ENCODE measurements around the gene AOPEP.
"Not testable (repeated sequence)": the region's sequence is repeated elsewhere in the genome, so short reads cannot be mapped to it uniquely, and the experiment has no call there.

AOPEP gene

DNA sequence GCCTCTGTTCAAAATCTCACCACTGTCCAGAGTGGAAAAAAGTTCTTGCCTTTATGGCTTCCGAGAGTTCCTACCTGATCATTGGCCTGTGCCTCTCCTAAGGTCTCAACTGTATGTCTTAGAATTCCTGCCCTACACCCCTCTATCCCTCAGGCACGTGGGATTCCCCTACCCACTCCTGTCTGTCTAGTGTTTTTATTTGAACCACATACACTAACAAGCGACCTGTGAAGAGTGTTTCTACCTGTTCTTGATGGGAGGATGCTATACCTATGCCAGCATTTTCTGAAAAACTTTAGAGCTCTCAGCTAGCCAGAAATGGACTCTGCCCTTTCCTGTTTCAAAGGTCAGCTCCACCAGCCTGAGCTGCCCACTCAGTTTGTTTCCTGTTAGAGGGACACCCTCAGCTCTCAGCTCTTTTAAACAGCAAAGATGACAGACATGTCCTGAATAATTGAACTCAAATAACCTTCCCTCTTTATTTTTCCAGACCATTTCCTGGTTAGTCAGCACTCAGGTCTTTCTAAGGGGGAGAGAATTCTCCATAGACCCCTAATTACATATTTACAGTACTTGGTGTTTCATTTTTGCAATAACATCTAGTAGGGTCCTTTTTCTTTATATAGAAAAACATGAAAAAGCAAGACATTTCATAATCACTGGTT lies 214.8 kb downstream of the AOPEP start:
- DNase-seq = peak; percentile 89

DNA sequence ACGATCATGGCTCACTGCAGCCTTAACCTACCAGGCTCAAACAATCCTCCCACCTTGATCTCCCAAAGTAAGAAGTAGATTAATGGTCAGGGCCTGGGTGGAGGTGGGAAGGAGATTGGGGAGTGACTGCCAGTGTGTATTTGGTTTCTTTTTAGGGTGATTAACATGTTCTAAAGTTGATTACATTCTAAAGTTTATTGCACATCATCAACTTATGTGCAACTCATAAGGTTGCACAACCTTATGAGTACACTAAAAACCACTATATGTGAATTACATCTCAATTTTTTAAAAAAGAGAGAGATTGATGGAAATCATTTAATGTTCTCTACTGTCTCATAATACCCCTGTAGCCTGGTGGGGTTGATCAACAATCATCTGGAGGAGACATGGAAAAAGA lies 218.1 kb downstream of the AOPEP start:
- no peak for DNase-seq

DNA sequence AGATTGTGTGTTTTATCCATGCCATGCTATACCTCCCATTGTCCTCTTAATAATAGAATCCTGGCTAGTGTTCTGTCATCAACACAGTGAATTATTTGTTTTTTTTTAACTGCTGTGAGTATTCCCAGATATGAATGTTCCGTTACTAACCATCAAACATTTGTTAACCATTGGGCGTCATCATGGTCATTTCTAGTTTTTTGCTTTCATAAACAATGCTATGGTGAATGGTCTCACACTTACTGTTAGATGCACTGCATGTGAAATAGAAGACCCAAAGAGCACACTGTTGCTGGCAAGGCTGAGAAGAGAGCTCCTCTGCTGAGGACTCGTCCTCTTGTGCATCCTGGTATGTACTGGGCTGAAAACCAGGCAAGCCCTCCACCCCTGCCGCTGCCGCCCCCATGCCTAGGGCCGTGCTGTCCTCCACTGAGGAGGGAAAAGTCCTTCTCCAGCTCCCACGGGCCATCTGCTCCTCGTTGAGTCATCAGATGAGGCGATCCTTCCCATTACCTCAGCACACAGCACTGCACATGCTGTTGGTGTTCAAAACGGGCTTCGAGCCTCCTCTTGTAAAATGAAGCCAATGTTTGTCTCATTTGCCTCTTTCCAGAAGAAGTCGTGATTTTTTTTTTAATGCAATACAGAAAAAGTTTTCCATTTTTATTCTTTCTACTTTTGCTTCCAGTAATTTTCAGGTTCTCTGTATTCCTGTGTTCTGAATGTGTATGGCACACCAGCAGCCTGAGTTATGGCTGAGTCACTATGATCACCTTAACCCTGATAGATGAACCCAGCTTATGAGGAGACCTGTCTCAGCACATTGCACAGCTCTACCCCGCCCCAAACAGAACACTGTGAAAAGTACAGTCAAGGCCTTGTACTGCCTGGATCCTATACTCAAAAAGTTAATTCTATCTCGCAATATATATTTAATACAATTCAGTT lies 219.0 kb downstream of the AOPEP start:
- peak; percentile 83 for DNase-seq

DNA sequence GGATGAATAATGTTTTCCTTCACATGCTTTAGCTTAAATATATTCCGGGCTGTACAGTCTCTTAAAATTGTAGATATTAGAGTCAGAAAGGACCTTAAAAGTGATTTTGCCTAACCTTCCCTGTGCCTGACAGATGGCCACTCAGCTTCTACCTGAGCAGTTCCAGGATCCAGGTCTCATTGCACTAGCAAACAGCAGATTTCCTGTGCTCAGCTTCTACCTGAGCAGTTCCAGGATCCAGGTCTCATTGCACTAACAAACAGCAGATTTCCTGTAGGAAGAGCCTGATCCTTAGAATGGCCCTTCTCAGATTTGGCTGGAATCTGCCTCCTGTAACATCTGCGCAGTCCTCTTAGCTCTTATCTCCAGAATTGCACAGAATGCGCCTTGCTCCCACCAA lies 219.8 kb downstream of the AOPEP start:
- peak; percentile 10 for DNase-seq

DNA sequence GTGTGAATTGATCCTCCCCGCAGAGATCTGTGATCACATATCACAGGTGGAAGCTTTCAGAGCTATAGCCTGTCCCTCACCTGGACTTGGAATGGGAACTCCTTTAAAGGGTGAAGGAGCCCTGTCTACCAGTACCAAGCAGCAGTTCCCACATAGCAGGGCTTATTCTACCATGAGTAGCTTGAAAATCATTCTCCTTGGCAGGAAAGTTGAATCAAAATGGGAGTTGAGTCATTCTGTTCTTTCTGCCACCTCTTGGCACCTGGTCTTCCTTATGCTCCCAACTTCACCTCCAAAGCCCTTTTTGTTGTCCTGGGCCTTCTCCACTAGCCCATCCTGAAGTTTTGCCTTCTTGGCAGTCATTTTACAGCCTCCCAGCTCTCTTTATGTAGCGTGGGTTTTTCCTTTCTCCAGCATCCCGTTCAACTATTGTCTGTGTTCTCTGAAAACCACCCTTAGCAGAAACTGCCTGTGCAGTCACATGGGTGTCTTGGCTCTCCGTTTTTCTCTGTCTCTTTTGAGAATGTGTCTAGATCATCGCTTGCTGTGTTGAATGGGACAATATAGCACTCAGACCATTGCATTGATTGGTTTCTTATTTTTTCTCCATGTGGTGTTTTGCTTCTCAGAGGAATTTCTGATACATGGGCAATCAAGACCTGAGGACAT lies 222.2 kb downstream of the AOPEP start:
- DNase-seq = no peak

DNA sequence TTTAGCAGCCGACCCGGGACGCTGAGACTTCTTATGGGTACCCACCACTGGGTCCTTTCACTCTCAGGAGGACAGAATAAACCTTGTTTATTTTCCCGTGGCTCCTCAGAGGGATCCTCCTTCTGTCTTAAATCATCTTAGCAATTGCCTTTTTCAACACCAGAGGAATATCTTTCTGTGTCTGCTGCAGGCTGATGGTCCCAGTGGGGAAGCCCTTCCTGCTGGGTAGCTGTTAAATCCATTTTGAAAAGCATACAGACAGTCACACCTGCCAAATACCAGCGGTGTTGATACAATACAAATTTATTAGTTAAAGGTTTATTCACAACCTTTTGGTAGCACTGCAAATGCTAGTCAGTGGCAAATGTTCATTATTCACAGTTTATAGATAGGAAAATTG lies 222.9 kb downstream of the AOPEP start:
- DNase-seq = no peak

DNA sequence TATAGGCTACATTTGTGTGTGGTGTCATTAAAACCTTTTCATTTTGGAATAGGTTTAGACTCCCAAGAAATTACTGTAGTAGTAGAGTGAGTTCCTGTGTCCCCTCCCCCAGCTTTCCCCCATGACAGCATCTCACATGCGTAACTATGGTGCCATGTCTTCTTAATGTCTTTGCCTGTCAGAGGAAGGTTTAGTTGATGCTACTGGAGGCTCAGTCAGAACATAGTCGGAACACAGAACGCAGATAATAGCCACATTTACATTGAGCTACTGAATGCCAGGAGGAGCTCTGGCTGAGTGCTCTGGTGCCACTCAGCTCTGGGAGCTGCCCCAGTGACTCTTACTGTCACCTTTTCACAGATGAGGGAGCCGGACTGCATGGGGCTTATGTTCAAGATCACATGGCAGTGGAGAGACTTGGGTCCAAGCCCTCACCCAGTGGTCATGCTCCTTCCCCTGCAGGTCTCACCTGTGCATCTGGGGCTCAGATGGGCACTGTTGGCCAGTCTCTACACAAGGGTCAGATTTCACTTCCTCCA lies 223.6 kb downstream of the AOPEP start:
- DNase-seq = no peak

DNA sequence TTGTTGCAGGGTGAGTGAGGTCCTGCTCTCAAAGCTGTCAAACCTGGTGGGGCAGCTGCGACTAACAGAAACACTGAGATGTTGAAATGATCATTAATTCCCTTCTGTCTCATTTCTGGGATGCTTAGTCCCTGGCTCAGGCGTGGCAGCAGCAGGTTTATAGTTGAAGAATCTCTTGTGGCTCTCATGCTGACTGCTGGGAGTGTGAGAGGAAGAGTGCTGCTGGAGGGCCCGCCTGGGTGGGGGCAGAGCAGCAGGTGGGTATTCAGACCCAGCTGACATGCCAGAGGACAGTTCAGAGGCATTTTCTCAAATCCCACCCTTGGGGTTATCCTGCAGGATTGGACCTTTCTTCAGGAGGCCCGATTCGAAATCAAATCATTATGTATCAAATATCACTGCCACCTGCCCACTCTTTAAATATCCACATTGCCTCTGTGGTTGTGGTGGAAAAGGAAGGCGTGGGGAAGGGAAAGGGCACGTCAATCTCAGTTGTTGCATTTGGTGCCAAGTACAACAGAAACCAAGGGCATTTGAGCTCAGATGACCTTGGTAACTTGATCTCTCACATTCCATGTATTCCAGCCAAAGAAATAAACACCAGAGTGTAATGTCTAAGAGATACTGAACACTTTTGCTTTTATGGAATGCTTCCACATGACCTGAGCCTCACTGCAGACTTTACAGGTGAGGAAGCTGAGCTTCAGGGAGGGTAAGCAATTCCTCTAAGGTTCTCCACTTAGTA lies 224.3 kb downstream of the AOPEP start:
- peak; percentile 75 for DNase-seq

DNA sequence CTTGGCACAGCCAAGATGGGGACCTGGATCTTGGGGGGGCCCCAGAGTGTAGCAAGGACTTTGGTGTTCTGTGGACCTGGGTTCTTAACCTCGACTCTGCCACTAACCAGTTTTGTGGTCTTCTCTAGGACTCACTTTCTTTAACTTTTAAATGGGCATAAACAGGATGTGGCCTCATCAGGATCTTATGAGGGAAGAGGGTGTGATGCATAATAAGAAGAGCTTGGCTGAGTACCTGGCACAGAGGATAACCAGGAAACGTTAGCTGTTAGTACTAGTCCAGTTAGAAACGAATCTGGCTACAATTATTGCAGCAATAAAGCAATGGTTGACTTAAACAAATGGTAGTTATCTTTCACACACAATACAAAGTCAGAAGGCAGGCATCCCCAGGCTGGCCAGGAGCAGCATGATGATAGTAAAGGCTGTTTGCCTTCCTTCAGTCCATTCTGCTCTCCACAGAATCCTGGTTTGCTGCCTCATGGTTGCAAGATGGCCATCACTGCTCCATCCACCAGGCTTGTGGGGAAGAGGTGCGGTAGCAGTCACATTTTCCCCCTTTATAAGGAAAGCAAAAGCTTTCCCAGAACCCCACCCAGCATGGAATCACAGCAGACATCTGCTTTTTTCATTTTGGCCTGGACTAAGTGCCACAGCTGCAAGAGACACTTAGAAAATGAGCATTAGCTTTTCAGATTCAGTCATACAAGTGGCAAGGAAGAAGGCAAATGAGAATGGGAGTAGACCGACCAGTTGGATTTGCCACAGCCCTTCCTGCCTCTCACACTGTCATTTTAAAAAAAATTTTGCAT lies 225.0 kb downstream of the AOPEP start:
- peak; percentile 23 for DNase-seq

DNA sequence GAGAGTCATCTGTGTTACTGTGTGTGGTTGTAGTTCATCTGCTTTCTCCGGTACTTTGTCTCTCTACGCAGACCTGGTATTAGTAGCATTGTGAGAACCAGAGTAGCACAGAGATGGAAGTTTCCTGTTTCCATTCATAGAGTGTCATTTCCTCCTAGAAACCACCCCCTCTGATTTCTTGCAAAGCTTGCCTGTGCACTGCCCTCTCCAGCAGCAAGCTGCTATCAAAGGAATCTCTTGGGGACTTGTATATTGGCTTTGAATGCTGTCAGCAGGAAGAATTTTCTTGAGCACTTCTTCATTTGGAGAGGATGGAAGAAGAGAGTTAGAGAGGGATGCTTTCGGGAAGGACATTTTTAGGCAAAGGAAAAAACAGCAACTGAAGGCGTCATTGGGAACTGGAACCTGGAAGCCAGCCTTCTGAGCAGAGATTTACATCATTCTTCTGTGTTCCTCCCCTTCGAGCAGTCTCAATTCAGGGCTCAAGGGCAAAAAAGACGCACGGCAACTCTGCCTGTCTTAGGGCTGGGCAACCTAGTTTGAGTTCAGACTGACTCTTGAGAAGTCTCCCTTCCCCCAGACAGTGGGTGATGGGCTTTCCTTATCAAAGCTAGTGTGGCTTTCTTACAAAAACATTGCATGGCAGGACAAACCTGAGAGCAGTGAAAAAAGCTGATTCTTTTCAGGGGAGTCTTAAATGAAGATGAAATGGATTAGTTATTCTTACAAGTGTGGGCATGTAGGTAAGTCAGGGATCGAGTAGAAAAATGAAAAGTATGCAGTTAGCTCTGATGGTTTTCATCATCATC lies 226.3 kb downstream of the AOPEP start:
- no peak for DNase-seq

DNA sequence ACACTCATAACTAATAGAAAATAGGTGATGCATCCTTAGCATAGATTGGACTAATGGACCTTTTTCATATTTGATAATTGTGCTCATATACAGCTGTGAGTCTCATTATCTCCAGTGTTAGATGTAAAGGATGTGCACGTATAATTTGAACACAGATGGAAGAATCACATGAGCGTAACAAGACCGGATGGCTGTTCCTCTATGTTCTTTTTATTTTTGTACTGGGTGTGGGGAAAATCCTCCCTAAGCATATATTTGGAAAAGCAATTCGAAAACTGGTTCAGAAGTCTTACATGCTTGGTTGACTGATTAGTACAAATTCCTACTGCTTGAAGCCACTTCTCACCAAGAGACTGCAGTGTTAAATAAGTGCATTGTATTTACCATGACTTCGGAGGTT lies 230.2 kb downstream of the AOPEP start:
- no peak for DNase-seq

DNA sequence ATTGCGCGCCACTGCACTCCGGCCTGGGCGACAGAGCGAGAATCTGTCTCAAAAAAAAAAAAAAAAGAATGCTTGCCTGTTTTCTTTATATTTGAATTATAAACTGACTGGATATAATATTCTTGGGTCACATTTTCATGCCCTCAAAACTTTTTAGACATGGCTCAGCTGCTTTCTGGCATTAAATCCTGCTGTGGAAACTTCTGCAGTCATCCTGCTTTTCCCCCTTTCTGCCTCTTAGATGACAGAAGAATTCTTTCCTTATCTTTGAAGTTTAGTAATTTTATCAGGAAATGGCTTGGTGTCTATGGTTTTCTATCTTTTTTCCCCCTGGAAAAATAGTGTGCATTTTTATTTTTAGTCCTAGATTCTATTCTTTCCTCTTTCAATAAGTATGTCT lies 234.5 kb downstream of the AOPEP start:
- no peak for DNase-seq

DNA sequence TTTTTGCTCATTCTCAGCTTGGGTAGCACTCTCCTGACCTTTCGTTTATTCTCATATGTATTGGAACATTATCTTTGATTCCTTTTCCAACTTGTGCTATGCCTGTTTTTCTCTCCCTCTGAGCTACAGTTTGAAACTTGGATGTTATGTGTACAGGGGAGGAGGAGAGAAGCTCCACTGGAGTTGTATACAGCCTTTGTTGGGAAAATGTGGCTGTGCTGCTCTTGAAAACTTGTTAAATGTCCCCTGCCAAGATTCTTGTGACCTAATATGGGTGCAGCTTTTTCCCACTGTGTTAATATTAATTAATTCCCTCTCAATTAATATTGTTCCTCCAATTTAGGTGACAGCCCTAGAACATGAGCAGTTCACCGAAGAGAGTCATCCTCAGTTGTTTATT lies 235.4 kb downstream of the AOPEP start:
- no peak for DNase-seq

DNA sequence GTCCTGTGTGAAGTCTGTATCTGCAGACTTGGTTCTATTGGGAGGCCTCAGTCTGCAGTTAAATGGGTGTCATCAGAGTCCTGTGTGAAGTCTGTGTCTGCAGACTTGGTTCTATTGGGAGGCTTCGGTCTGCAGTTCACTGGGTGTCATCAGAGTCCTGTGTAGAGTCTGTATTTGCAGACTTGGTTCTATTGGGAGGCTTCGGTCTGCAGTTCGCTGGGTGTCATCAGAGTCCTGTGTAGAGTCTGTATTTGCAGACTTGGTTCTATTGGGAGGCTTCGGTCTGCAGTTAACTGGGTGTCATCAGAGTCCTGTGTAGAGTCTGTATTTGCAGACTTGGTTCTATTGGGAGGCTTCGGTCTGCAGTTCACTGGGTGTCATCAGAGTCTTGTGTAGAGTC lies 239.1 kb downstream of the AOPEP start:
- DNase-seq = not testable (repeated sequence)

DNA sequence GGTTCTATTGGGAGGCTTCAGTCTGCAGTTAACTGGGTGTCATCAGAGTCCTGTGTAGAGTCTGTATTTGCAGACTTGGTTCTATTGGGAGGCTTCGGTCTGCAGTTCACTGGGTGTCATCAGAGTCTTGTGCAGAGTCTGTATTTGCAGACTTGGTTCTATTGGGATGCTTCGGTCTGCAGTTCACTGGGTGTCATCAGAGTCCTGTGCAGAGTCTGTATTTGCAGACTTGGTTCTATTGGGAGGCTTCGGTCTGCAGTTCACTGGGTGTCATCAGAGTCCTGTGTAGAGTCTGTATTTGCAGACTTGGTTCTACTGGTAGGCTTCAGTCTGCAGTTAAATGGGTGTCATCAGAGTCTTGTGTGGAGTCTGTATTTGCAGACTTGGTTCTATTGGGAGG lies 239.5 kb downstream of the AOPEP start:
- DNase-seq = not testable (repeated sequence)

DNA sequence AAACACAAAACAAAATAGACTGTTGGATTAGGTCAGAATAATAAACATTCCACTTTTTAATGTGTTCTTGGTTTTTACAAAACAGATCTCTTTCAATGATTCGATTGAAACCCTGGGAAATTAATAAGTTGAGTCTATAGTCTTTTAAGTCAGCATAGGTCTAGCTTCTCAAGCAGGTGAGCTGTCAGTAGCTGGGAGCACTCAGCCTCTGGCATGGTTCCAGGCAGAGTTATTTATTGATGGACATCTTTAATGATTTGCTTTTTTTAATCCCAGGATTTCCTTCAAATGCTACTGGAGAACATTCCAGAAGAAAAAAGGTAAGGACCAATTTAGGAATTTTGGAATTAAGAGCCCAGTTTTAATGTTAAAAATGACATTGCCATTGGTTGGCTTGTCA lies 241.0 kb downstream of the AOPEP start:
- DNase-seq = peak; percentile 55

DNA sequence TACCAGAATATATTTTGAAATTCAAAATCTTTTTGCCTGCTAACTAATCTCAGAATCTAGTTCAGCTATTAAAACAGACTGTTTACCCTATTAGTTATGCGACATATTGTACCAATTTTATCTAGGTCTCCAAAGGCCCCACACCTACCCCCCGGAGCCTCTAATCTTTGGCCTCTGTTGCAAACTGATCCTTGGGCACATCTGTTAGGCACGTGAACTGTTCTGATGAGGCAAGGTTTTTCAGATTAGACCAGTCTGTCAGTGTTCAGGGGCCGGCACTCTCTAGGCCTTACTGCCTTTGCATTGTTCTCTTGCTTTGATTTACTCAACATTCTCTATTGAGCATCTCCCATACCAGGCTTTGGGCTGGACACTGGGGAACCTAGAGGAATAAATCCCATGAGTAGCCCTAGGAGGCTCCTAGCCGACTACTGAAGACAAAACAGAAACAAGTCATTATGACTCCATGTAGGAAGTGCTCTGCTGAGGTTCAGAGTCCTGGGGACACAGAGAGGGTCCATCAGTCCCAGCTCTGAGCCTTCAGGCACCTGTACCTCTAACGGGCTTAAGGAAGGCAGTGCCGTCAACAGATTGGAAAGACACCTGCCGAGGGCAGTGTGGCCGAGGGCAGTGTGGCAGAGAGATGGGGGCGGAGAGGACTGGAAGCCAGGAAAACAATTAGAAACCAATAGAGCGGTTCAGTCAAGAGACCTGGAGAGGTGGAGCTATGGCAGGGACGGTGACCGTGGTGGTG lies 245.1 kb downstream of the AOPEP start:
- DNase-seq = peak; percentile 40

DNA sequence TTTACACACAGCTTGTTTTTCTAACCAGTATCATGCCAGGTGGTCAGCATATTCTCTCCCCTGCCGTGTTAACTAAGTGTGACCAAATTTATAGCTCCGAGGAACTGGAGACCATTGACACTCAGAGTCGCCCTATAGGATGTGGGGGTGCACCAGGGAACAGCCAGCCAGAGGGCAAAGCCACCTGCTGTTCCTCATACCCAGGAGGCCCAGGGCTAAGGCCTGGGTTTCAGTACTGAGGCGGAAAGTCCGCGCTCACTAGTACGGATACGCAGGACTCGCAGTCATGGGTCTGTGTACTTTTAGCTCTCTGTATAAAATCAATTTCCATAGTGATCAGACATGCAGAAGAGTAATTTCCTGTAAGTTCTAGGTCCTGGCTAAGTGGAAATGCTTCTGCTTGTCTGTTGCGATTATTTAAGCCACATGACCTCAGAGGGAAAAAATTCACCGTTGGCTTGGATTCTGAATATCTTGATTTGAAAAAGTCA lies 247.0 kb downstream of the AOPEP start:
- DNase-seq = no peak

DNA sequence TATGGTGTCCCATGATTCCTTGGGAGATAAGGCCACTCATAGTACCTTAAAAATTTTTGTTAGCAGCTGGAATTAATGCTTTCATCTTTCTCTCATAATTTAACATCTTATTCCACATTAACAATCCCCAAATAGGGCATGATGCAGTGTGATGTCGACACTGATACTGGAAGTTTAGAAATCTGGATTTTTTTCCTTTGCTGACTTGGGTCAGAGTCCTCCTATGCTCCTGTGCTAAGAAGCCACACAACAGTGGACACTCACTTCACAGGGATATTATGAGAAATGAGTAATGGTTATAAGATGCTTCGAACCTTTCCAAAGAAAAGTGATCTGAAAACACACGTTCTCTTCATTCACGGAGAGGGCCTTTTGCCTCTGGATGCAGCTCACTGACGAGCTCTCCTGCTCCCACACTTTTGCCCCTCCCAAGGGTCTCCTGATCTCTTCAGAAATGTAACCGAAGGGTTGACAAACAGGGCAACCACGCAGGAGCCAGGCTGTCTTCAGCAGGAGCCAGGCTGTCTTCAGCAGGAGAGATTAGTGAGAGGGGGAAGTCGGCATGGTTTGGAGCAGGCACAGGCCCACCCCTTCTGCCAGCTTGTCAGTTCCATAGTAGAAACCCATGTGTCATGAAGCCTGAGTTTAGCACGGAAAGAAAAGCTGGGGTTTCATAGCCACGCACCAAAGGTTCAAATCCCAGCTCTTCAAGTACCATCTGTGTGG lies 247.8 kb downstream of the AOPEP start:
- DNase-seq = no peak
